Mesangial cell (primary cell): ENCODE results near the gene CAPN3. TPM values are rescaled to one million over a fixed set of nuclear protein-coding genes. Genes with fewer than 3 reads are reported as not detected.

Experiments used
- total RNA-seq: library from RNA; depleted of rRNA; stranded (reverse); fragments of >200 nt; gene quantifications from 2 replicates; pipeline ENCODE4 v1.2.3, GENCODE V29; 2015

CAPN3 gene
- total RNA-seq = 0.65 and 1.9 TPM in 2 replicates

DNA sequence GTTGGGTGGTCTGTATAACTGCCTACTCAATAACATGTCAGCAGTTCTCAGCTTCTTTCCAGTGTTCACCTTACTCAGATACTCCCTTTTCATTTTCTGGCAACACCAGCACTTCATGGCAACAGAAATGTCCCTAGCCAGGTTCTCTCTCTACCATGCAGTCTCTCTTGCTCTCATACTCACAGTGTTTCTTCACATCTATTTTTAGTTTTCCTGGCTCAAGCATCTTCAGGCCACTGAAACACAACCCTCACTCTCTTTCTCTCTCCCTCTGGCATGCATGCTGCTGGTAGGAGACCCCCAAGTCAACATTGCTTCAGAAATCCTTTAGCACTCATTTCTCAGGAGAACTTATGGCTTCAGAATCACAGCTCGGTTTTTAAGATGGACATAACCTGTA lies at the start of gene CAPN3:
CAPN3 (plus strand) TSS at position 253 of the 400 bp plus-strand sequence. CDS start 305 bp downstream, outside the sequence.

Other genes starting within 250 kb of the CAPN3 start
- gene PLA2G4F, start 202.9 kb upstream of the CAPN3 start, total RNA-seq = not detected in 2 replicates
- 24.0 and 42.1 TPM in 2 replicates for gene VPS39, start 151.2 kb upstream of the CAPN3 start, total RNA-seq
- gene GANC, start 86.3 kb upstream of the CAPN3 start, total RNA-seq = 9.8 and 14.5 TPM in 2 replicates
- 29.3 and 30.0 TPM in 2 replicates for gene TMEM87A, start 86.1 kb upstream of the CAPN3 start, total RNA-seq
- 22.4 and 23.1 TPM in 2 replicates for gene ZNF106, start 131.6 kb downstream of the CAPN3 start, total RNA-seq
- 35.4 and 60.6 TPM in 2 replicates for gene SNAP23, start 136.1 kb downstream of the CAPN3 start, total RNA-seq
- 15.6 and 22.4 TPM in 2 replicates for gene LRRC57, start 189.3 kb downstream of the CAPN3 start, total RNA-seq
- 29.5 and 84.7 TPM in 2 replicates for gene HAUS2, start 189.3 kb downstream of the CAPN3 start, total RNA-seq
- 3.4 and 6.8 TPM in 2 replicates for gene STARD9, start 216.1 kb downstream of the CAPN3 start, total RNA-seq